ENCODE measurements around the gene VPS54. TPM values are rescaled to one million over a fixed set of nuclear protein-coding genes. Genes with fewer than 3 reads are reported as not detected.
A peak's percentile ranks its signal among the peaks of the same experiment; 100 is the strongest.

Gene VPS54
- total RNA-seq, 2 experiments from 2014 or later: 9.5 to 10.8 TPM

DNA sequence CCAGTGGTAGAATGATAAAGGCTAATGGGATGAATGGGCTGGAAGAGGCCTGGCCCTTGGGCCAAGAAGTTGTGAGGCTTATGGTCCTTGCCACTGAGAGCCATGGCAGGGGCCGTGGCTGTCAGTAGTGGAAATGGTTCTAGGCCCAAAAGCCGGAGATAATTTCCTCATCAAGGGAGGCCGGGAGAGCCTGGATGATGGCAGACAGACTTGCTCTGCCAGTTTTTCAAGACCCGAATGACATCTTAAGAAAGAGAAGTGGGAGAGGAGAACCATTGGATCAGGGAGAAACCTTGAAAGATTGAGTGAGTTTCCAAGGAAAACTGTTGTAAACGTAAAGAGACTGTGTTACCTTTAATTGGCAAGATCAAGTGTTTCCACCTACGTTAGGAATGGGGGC, 46.3 kb upstream of the VPS54 start:
- peak overlapping the region; percentile 90 for H3K27ac Mint-ChIP-seq
- no peak for DNase-seq
- H3K4me1 Mint-ChIP-seq (ENCODE audit: low read depth): peaks cover 28% of the 10 kb centered on the region
- no peak overlapping the region for H3K4me3 Mint-ChIP-seq
- Histone ChIP-seq H3K4me3 (ENCODE audit: low read length) (no peak overlapping the region), H3K27me3 (ENCODE audit: control insufficient read depth in 1 of 2, insufficient read depth in 2 of 2, low read length in 2 of 2) (no peaks in the 10 kb centered on the region), H3K27ac (ENCODE audit: low read depth in 1 of 2, low read length in 2 of 2) (no peak overlapping the region), H3K4me1 (ENCODE audit: insufficient read depth, low read length) (peaks cover 19% of the 10 kb centered on the region), H3K36me3 (ENCODE audit: insufficient read depth, low read length) (no peaks in the 10 kb centered on the region), H3K9me3 (ENCODE audit: control insufficient read depth in 1 of 2, insufficient read depth in 1 of 2, low read length in 2 of 2) (no peaks in the 10 kb centered on the region)
- TF ChIP-seq, protein P1, sequence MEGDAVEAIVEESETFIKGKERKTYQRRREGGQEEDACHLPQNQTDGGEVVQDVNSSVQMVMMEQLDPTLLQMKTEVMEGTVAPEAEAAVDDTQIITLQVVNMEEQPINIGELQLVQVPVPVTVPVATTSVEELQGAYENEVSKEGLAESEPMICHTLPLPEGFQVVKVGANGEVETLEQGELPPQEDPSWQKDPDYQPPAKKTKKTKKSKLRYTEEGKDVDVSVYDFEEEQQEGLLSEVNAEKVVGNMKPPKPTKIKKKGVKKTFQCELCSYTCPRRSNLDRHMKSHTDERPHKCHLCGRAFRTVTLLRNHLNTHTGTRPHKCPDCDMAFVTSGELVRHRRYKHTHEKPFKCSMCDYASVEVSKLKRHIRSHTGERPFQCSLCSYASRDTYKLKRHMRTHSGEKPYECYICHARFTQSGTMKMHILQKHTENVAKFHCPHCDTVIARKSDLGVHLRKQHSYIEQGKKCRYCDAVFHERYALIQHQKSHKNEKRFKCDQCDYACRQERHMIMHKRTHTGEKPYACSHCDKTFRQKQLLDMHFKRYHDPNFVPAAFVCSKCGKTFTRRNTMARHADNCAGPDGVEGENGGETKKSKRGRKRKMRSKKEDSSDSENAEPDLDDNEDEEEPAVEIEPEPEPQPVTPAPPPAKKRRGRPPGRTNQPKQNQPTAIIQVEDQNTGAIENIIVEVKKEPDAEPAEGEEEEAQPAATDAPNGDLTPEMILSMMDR (IDR thresholded peaks at IDR 0.05): no peak
- H3K27me3 Mint-ChIP-seq: no peaks in the 10 kb centered on the region
- intact Hi-C loops (cut with DNase I, micrococcal nuclease): loop anchor here in 1 of 2 experiments (2.0 kb wide), 1 partner anchor 77 kb away; no protein-coding TSS in a partner anchor
- no peak for ATAC-seq (ENCODE audit: poor library complexity)
- no peaks in the 10 kb centered on the region for H3K36me3 Mint-ChIP-seq (ENCODE audit: low read depth)
- peaks cover 2% of the 10 kb centered on the region for H3K9me3 Mint-ChIP-seq
- ChIA-PET POLR2A (interaction anchor here (0.7 kb wide), 1 partner anchor 29 kb away, joined by 4 read pairs; no protein-coding TSS in a partner anchor), CTCF (no interaction called here)

DNA sequence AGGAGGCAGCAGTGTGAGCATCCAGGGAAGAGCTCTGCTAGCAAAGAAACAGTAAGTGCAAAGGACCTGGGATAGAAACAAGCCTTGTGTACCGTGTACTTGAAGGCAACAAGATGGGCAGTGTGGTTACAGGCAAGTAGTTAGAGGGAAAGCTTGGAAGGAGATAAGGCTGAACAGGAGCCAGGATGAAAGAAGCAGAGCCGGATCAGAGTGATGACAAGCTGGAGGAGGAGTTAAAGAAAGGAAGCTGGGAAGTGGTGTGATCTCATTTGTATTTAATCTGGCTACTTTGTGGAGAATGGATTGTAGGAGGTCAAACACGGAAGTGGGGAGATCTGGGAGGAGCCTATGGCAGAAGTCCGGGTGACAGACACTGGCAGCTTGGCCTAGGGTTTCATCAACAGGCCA, 44.7 kb upstream of the VPS54 start:
- POLR2A ChIA-PET: interaction anchor here (0.6 to 1.6 kb wide), 4 partner anchors 56 to 425 kb away, joined by 3 to 4 read pairs (median 3); no protein-coding TSS in a partner anchor
- CTCF ChIA-PET: interaction anchor here (2.5 kb wide), 1 partner anchor 14 kb away, joined by 8 read pairs; no protein-coding TSS in a partner anchor
- Histone ChIP-seq H3K4me1 (ENCODE audit: insufficient read depth, low read length) (peaks cover 19% of the 10 kb centered on the region), H3K36me3 (ENCODE audit: insufficient read depth, low read length) (no peaks in the 10 kb centered on the region), H3K4me3 (ENCODE audit: low read length) (no peak overlapping the region), H3K9me3 (ENCODE audit: control insufficient read depth in 1 of 2, insufficient read depth in 1 of 2, low read length in 2 of 2) (no peaks in the 10 kb centered on the region), H3K27ac (ENCODE audit: low read depth in 1 of 2, low read length in 2 of 2) (no peak overlapping the region), H3K27me3 (ENCODE audit: control insufficient read depth in 1 of 2, insufficient read depth in 2 of 2, low read length in 2 of 2) (no peaks in the 10 kb centered on the region)
- DNase-seq: no peak
- H3K4me1 Mint-ChIP-seq (ENCODE audit: low read depth): peaks cover 28% of the 10 kb centered on the region
- H3K4me3 Mint-ChIP-seq: no peak overlapping the region
- peak overlapping the region; percentile 90 for H3K27ac Mint-ChIP-seq
- H3K36me3 Mint-ChIP-seq (ENCODE audit: low read depth): no peaks in the 10 kb centered on the region
- TF ChIP-seq, protein P1 (IDR thresholded peaks at IDR 0.05): no peak
- no peaks in the 10 kb centered on the region for H3K27me3 Mint-ChIP-seq
- intact Hi-C loops (cut with DNase I, micrococcal nuclease): loop anchor here in 1 of 2 experiments (2.0 kb wide), 1 partner anchor 79 kb away; no protein-coding TSS in a partner anchor
- H3K9me3 Mint-ChIP-seq: peaks cover 2% of the 10 kb centered on the region
- no peak for ATAC-seq (ENCODE audit: poor library complexity)

DNA sequence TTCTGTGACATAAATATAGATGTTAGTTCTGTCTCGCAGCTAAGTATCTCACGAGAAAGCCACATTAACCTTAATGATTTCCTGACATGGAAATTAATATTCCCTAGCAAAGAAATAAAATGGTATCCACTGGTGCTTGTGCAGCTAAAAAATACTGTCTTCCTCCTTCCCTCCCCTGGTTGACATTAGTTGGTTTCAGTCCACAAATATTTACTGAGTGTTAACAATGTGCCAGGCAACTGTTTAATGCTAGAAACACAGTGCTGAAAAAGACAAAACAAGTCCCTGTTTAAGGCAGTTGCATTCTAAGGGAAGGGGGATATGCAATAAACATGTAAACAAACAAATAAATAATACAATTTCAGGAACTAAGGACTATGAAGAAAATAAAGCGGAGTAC, 44.2 kb upstream of the VPS54 start:
- Mint-ChIP-seq H3K4me3 (no peak overlapping the region), H3K9me3 (peaks cover 2% of the 10 kb centered on the region), H3K27me3 (no peaks in the 10 kb centered on the region), H3K27ac (peak overlapping the region; percentile 90), H3K4me1 (ENCODE audit: low read depth) (peaks cover 28% of the 10 kb centered on the region), H3K36me3 (ENCODE audit: low read depth) (no peaks in the 10 kb centered on the region)
- H3K27me3 ChIP-seq (ENCODE audit: control insufficient read depth in 1 of 2, insufficient read depth in 2 of 2, low read length in 2 of 2): no peaks in the 10 kb centered on the region
- intact Hi-C loops (cut with DNase I, micrococcal nuclease): no loop called here
- no peaks in the 10 kb centered on the region for H3K36me3 ChIP-seq (ENCODE audit: insufficient read depth, low read length)
- H3K4me3 ChIP-seq (ENCODE audit: low read length): no peak overlapping the region
- H3K27ac ChIP-seq (ENCODE audit: low read depth in 1 of 2, low read length in 2 of 2): no peak overlapping the region
- no peaks in the 10 kb centered on the region for H3K9me3 ChIP-seq (ENCODE audit: control insufficient read depth in 1 of 2, insufficient read depth in 1 of 2, low read length in 2 of 2)
- ChIA-PET CTCF (interaction anchor here (2.5 kb wide), 1 partner anchor 14 kb away, joined by 8 read pairs; no protein-coding TSS in a partner anchor), POLR2A (interaction anchor here (0.8 to 1.6 kb wide), 3 partner anchors 62 to 165 kb away, joined by 3 to 4 read pairs (median 4); no protein-coding TSS in a partner anchor)
- DNase-seq (no peak), ATAC-seq (ENCODE audit: poor library complexity) (no peak)
- TF ChIP-seq, protein P1 (IDR thresholded peaks at IDR 0.05): no peak
- H3K4me1 ChIP-seq (ENCODE audit: insufficient read depth, low read length): peaks cover 19% of the 10 kb centered on the region

Measured in CD4-positive, alpha-beta T cell (primary cell).